Smooth muscle cell of the umbilical artery (primary cell): ENCODE results near the gene PRKN. TPM values are rescaled to one million over a fixed set of nuclear protein-coding genes. Genes with fewer than 3 reads are reported as not detected.

Experiments
- total RNA-seq: library from RNA; depleted of rRNA; stranded (reverse); fragments of >200 nt; gene quantifications from 2 replicates; pipeline ENCODE4 v1.2.3, GENCODE V29; 2014

Gene PRKN
- 0.30 and 0.92 TPM in 2 replicates for total RNA-seq

GRCh38 chr6:162727322-162728182 is at the start of gene PRKN, which contains the start of gene PACRG:
TSS of gene PRKN (minus strand) at chr6:162727766.
TSS of gene PACRG (plus strand) at chr6:162727974.

Other genes with a start within 250 kb of the PRKN start
- not detected in 2 replicates for gene PACRG, start 208 bp upstream of the PRKN start, total RNA-seq